ENCODE data around the gene CASP8.
"Not testable (repeated sequence)": the region's sequence is repeated elsewhere in the genome, so short reads cannot be mapped to it uniquely, and the experiment has no call there.

The CASP8 gene

DNA sequence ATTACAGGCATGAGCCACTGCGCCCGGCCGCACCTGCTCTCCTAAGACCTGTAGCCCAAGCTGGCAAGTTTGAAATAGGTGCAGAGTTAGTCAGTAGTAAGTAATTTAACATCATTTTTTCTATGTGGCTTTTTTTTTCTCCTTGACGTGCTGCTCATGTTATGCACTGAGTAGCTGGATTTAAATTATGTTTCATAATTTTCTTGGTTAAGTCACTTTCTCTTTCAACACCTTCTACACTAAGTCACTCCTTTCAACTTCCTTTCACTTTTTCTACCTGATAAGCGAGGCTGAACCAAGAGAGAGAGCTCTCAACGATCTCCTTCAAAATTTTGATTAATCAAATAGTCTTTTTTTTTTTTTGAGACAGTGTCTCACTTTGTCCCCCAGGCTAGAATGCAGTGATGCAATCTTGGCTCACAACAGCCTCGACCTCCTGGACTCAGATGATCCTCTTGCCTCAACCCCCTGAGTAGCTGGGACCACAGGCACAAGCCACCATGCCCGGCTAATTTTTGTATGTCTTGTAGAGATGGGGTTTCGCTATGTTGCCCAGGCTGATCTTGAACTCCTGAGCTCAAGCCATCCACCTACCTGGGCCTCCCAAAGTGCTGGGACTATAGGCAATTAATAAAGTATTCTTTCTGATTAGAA lies 13.1 kb downstream of the CASP8 start:
- DNase-seq: no peak

DNA sequence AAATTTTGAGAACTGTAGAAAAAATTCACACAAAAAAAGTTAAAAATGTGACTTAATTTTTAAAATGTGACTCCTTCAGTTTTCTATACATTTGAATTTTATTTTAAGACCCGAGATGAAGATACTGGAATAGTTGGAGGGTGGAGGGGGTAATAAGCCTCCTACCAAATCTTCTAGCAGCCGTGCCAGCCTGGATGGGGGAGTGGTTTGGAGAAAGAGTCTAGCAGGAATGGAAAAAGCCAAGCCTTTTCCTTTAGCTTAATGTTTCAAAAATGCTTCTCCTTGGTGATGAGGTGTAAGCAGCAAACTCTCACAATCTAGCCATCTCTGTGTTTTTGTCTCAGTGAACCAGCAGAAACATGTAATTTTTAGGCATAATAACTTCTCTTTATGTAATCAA lies 14.7 kb downstream of the CASP8 start:
- no peak for DNase-seq

DNA sequence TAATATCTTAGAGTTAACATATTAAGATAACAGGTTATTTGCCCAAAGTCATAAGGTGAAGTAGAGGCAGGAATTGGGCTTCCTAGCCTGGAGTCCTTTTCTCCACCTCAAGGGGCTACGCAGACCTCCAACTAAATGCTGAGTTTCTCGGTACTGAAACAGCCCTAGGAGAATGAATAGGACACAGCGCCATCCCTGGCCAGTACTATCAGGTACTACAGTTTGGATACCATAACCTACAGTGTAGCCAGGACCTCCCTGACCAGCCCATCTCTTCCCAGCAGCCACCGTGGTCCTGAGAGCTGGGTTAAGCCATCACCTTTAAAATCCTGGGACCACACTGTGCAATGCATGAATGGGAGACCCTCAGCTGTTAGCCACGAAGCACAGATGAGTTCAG lies 15.7 kb downstream of the CASP8 start:
- DNase-seq: no peak

DNA sequence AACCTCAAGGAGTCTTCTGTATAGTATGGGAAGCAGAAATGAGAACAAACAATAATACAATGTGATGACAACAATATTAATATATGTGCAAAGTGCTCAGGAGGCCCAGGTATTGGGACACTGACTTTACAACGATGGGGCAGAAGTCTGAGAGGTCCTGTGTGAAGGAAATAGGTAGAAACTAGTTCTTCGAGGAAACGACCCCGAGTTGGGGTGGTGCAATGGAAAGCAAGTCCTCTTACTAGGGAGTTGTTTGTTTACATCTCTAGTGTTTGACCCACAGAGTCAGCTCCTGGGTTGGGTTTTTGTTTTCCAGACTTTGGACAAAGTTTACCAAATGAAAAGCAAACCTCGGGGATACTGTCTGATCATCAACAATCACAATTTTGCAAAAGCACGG lies 16.2 kb downstream of the CASP8 start:
- DNase-seq: no peak

DNA sequence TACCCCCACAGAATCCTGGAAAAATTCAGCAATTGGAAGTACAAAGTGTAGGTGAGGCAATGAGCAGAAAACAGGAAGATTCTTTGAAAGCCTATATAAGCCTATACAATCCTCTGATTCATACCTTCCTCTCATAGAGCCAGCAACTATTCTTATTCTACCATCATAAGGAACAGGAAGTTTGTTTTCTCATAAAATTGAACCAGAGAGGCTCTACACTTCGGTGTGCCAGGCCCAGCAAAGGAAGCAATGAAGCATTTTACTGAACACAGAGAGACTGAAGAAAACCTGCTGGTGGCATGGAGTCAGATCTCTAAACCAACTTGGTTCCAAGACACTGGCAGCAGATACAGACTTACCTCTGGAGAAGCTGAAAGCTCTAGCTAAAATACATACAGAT lies 18.7 kb downstream of the CASP8 start:
- no peak for DNase-seq

DNA sequence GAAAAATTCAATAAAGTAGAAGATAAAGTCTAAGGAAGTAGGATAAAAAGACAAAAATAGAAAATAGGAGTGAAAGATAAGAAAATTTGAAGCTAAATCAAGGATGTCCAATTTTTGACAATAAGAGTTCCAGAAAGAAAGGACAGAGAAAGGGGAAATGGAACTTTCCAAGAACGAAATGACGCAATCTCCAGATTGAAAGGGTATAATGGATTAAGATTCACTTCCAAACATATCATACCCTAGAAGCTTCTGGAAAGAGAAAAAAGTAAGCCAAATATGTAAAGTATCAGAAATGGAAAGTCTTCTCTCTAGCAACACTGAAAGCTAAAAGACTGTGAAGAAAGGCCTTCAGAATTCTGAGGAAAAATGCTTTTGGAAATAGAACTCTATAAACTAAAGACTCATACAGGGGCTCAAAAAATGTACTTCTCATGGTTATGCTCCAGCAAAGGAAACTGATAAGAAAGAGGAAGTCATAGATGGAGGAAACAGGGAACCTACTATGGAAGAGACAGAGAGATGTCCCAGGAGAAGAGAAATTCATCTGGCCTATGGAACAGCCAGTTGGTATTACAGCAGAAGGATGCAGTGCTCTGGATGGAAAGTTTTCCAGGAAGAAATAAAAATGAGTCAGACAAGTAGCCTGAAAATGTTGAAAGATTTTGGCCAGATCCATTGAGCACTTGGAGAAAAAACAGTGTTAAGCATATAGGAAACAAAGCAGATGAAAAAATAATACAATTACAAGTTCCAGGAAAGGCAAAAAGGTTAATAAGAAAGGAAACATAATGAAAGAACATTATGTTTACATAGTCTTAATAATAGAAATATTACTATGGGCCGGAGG lies 20.1 kb downstream of the CASP8 start:
- no peak for DNase-seq

DNA sequence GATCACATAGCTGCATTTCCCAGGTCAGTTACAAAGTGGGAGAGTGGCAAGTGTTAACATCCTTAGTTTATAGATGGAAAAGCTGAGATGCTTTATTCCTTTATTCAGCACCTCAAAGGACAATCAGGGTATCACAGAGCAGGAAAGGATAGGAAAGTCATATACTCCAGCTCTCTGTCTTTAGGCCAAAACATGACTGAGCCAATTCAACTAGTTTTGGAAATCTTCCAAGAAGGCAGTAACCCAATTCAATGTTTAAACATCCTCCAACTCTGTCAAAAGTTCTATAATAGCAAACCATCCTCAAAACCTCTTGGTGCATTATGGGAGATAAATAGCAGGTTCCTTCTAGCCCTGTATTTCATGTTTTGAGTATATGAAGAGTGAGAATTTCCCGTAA lies 25.2 kb downstream of the CASP8 start:
- no peak for DNase-seq

DNA sequence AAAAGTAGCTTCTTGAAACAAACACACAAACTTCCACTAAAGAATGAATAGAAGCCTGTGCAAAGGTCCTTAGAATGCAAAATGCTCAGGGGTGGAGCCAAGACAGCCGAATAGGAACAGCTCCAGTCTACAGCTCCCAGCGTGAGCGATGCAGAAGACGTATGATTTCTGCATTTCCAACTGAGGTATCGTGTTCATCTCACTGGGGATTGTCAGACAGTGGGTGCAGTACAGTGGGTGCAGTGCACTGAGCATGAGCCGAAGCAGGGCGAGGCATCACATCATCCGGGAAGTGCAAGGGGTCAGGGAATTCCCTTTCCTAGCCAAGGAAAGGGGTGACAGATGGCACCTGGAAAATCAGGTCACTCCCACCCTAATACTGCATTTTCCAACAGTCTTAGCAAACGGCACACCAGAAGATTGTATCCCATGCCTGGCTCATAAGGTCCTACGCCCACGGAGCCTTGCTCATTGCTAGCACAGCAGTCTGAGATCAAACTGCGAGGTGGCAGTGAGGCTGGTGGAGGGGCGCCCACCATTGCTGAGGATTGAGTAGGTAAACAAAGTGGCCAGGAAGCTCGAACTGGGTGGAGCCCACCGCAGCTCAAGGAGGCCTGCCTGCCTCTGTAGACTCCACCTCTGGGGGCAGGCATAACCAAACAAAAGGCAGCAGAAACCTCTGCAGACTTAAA lies 30.3 kb downstream of the CASP8 start:
- DNase-seq: not testable (repeated sequence)

DNA sequence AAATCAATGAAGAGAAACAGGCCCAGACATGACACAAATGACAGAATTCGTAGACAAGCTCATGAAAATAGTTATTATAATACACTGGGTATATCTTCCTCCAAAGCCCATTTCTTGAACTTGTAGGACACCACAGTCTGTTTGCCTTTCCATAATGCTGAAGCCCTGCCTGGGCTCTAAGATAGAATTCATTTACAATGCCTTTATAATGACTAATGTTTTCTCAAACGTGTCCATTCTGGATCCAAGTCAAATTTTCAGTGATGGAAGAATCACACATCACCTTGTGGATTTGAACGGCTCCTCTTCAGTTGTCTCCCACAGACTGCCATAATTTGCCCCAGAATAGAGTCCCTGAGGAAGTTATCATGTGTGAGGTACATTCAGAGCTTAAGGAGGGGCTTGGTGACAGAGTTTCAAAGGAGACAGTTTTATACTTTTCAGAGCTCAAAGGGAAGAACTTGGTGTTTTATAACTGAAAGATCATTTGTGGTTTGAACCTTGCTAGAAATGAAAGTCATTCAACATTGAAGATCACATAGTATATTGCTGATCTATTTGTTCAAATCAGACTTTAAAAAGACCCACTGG lies 38.2 kb downstream of the CASP8 start:
- DNase-seq: no peak

DNA sequence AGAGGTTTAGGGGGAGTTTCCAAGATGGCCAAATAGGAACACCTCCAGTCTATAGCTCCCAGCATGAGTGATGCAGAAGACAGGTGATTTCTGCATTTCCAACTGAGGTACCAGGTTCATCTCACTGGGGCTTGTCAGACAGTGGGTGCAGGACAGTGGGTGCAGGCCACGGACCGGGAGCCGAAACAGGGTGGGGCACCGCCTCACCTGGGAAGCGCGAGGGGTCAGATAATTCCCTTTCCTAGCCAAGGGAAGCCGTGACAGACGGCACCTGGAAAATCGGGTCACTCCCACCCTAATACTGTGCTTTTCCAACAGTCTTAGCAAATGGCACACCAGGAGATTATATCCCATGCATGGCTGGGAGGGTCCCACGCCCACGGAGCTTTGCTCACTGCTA lies 39.6 kb downstream of the CASP8 start:
- DNase-seq: not testable (repeated sequence)

DNA sequence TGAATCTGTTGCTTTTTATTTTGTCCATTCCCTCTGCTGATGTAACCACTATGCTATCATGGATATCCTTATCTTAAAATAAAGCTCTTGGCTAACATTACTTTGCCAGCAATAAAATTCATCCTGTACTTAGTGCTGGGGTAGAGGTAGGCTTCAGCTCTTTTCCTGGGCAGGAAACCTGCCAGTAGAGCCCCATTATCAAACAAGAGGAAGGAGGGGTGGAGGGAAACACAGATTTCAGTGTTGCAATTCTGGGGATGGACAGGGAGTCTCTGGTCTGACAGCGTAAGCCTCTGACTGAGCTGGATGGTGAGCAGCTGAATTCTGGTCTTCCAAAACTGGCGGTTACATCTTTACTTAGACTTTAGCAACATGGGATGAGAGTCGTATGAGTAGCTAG lies 47.5 kb downstream of the CASP8 start:
- no peak for DNase-seq

DNA sequence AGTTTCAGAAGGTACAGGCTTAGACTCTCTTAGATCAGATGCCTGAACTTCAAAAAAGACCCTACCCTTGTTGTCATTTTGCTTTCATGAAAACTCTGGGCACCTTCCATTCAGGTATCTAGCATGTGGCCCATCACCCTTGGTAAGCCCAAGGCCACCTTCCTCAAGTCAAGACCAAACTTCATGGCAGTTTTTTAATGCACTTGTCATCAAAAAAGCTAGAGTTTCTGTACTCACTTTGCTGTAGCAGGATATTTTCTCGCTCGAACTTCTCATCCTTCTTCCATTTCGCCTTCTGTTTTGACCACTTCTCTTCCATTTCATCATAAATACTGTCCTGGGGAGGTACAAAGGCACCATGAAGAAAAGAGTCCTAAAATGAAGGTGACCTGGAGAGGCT lies 48.6 kb downstream of the CASP8 start:
- DNase-seq: no peak

DNA sequence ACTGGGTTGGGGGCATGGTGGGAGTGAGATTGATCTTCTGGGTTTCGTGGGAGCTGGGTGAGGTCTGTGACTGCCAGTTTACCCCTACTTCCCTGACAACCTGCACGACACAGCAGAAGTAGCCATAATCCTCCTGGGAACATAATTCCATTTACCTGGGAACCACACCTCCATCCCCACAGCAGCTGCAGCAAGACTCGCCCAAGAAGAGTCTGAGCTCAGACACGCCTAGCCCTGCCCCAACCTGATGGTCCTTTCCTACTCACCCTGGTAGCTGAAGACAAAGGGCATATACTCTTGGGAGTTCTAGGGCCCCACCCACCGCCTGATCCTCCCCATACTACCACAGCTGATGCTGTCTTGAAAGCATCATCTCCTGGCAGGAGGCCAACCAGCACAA lies 53.0 kb downstream of the CASP8 start:
- no peak for DNase-seq

DNA sequence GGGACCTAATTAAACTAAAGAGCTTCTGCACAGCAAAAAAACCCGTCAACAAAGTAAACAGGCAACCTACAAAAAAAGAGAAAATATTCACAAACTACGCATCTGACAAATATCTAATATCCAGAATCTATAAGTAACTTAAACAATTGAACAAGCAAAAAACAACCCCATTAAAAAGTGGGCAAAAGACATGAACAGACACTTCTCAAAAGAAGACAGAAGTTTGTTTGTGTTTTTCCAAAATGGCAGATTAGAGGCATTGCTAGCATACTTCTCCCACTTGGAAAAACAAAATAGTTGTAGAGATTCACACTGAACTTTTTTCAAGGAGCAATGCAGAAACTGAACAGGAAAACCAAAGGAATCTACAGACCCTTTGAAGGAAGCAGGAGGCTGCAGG lies 59.2 kb downstream of the CASP8 start:
- no peak for DNase-seq

DNA sequence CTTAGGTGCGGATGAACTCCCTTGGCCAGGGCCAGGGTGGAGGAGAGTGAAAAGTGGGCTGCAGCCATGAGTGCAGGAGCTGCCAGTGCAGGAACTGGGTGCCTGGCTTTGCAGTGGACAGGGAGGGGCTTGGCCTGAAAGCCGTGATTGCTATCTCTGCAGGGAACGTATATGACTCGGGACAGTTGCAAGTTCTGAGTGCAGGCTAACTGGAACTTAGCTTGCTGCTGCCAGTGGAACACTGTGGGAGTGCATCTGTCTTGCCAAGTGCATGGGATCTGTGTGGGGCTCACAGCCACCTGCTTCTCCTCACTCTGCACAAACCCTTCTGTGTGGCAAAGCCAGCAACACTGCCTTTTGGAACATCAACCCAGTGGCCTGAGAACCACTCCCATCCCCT lies 59.9 kb downstream of the CASP8 start:
- DNase-seq: no peak

DNA sequence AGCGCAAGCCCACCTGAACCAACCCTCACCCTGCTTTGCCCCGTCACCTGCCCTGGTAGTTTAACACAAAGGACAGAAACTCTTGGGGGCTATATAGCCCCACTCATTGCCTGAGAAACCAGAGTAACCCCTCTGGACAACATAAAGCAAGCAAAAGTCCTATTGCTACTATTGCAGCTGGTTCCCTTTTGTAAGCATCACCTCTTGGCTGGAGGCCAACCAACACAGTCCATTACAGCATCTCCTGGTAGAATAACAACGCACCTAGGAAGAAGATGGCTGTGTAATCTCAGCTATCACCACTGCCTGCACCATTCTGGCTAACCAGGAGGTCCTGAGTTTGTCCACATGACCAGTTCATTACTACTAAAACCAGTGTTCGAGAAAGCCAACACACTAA lies 60.4 kb downstream of the CASP8 start:
- DNase-seq: no peak

DNA sequence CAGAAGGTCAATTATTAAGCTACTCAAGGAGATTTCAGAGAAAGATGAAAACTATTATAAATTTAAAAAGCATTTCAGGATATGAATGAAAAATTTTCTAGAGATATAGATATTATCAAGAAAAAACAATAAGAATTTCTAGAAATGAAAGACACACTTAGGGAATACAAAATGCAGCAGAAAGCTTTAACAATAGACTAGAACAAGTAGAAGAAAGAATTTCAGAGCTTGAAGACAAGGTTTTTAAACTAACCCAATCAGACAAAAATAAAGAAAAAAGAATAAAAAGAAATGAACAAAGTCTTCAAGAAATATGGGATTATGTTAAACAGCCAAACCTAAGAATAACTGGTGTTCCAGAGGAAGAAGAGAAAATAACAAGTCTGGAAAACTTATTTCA lies 62.4 kb downstream of the CASP8 start:
- DNase-seq: no peak

DNA sequence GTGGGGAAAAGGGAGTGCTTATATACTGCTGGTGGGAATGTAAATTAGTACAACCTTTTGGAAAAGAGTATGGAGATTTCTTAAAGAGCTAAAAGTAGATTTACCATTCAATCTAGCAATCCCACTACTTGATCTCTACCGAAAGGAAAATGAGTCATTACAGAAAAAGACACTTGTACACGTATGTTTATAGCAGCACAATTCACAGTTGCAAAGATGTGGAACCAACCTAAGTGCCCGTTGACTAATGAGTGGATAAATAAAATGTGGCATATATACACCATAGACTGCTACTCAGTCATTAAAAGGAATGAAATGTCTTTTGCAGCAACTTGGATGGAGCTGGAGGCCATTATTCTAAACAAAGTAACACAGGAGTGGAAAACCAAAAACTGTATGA lies 67.3 kb downstream of the CASP8 start:
- no peak for DNase-seq

DNA sequence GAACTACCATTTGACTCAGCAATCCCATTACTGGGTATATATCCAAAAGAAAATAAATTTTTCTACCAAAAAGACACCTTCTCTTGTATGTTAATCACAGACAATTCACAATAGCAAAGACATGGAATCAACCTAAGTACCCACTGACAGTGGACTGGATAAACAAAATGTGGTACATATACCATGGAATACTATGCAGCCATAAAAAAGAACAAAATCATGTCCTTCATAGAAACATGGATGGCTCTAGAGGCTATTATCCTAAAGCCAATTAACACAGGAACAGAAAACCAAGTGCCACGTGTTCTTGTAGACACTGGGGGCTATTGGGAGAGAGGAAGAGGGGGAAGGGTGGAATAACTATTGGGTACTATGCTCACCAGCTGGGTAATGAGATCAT lies 69.1 kb downstream of the CASP8 start:
- no peak for DNase-seq
